ENCODE data around the gene CCDC92B. TPM values are rescaled to one million over a fixed set of nuclear protein-coding genes. Genes with fewer than 3 reads are reported as not detected.

CCDC92B gene
- polyA plus RNA-seq, 1 donor, result 1.5 TPM

GRCh38 chr17:2710803-2711607, 38.4 kb downstream of the CCDC92B start:
- peak; percentile 72 to 83 for DNase-seq

DNA sequence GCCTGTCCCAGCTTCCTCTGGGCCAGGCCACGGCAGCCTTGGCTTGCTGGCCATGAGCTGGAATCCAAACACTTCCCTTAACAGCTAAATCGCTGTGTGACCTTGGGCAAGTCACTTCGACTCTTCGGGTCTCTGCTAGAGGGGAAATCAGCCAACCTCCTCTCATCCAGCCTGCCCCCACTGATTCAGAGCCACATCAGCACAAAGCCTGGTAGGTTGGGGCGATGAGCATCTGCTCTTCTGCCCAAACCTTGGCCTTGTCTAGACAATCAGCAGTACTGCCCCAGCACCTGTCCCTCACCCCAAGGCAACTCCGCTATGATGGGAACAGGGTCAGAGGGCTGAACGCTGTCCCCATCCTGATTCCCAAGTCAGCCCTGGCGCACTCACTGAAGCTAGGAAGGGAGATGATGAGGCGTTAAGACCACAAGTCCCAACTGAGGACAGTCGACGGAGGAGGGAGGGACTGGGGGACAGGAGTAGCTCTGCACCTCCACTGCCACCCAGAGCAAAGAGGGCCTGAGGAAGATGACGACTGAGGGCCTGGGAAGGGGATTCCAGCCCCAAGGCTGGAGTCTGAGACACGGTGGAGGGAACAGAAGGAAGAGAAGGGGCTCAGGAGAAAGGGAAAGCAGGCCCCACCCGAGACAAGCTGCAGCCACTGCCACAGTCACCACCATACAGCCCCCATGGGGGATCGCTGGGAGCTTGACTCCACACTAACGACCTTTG, 39.2 kb downstream of the CCDC92B start:
- Histone ChIP-seq H3K4me3 (ENCODE audit: low read length) (peak overlapping the region; percentile 80), H3K9me3 (ENCODE audit: control insufficient read depth, low read depth, low read length) (no peaks in the 10 kb centered on the region), H3K27me3 (ENCODE audit: control insufficient read depth, insufficient read depth, low read length) (no peaks in the 10 kb centered on the region), H3K36me3 (ENCODE audit: control insufficient read depth, insufficient read depth, low read length) (peaks cover 18% of the 10 kb centered on the region), H3K27ac (ENCODE audit: low read length) (peak overlapping the region; percentile 93), H3K4me1 (ENCODE audit: control insufficient read depth, insufficient read depth, low read length) (peaks cover 42% of the 10 kb centered on the region)
- DNase-seq, result no peak
- WGBS (ENCODE audit: insufficient coverage, low lambda C conversion rate), result no CpG with 5 or more reads among the region's 16 CpGs

More at GRCh38 chr17:2710803-2711607, 38.4 kb downstream of the CCDC92B start:
- WGBS (ENCODE audit: insufficient coverage, low lambda C conversion rate), result no CpG with 5 or more reads among the region's 82 CpGs
- H3K27me3 ChIP-seq (ENCODE audit: control insufficient read depth, insufficient read depth, low read length), result no peaks in the 10 kb centered on the region
- H3K9me3 ChIP-seq (ENCODE audit: control insufficient read depth, low read depth, low read length), result no peaks in the 10 kb centered on the region
- H3K36me3 ChIP-seq (ENCODE audit: control insufficient read depth, insufficient read depth, low read length), result peaks cover 13% of the 10 kb centered on the region
- H3K27ac ChIP-seq (ENCODE audit: low read length), result peak overlapping the region; percentile 93
- H3K4me3 ChIP-seq (ENCODE audit: low read length), result peak overlapping the region; percentile 80
- H3K4me1 ChIP-seq (ENCODE audit: control insufficient read depth, insufficient read depth, low read length), result peaks cover 42% of the 10 kb centered on the region

DNA sequence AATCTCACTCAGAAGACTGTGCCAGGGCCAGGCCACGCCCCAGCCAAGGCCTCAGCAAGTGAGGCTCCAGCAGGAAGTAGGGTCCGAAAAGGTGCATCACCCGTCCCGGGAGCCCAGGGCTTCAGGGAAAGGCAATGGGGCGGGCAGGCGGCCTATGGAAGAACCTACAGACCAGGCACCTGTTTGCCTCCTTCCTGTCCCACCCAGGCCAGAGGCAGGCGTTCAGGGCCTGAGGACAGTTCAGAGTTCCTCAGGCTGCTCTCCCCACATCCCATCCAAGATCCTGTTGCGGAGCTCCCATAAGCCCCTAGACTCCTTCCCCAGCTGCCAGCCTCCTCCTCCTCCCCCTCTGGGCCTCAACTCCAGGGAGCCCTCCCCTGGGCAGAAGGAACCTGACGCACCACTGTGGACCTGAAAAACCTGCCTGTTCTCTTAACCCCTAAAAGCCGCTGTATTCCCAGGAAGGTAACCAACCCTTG, 40.2 kb downstream of the CCDC92B start:
- Histone ChIP-seq H3K4me3 (ENCODE audit: low read length) (peak overlapping the region; percentile 80), H3K27me3 (ENCODE audit: control insufficient read depth, insufficient read depth, low read length) (no peaks in the 10 kb centered on the region), H3K36me3 (ENCODE audit: control insufficient read depth, insufficient read depth, low read length) (peaks cover 24% of the 10 kb centered on the region), H3K9me3 (ENCODE audit: control insufficient read depth, low read depth, low read length) (no peaks in the 10 kb centered on the region), H3K27ac (ENCODE audit: low read length) (peak overlapping the region; percentile 93), H3K4me1 (ENCODE audit: control insufficient read depth, insufficient read depth, low read length) (peaks cover 42% of the 10 kb centered on the region)
- WGBS (ENCODE audit: insufficient coverage, low lambda C conversion rate), result no CpG with 5 or more reads among the region's 10 CpGs
- DNase-seq, result peak in 1 of 2 donors; percentile 67

DNA sequence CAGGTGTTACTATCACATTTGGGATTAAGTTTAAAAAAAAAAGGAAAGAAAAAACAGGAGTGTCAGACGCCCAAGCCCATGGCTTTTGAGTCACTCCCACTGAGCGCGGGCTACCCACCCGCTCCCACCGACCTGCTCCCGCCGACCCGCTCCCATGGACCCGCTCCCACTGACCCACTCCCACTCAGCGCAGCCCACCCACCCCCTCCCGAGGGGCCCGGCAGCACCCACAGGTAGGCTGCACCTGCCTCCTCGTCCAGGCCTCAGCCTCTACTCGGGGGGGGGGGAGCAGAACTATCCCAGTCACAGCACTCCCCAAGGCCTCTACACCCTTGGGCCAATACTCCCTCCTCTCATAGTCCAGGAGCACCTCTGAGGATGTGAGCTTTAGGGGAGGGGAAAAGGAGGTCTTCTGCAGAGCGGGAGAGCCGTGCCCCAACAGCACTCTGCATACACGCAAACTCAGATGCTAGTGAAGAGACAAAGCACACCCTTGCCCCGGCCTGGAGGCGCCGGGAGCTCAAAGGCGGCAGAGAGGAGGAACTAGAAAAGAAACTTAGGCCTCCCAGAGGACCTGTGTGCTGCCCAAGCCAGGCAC, 40.8 kb downstream of the CCDC92B start:
- peaks cover 30% of the 10 kb centered on the region for H3K36me3 ChIP-seq (ENCODE audit: control insufficient read depth, insufficient read depth, low read length)
- no CpG with 5 or more reads among the region's 21 CpGs for WGBS (ENCODE audit: insufficient coverage, low lambda C conversion rate)
- peak overlapping the region; percentile 93 for H3K27ac ChIP-seq (ENCODE audit: low read length)
- peak overlapping the region; percentile 80 for H3K4me3 ChIP-seq (ENCODE audit: low read length)
- H3K27me3 ChIP-seq (ENCODE audit: control insufficient read depth, insufficient read depth, low read length), result no peaks in the 10 kb centered on the region
- no peak for DNase-seq
- no peaks in the 10 kb centered on the region for H3K9me3 ChIP-seq (ENCODE audit: control insufficient read depth, low read depth, low read length)
- peaks cover 42% of the 10 kb centered on the region for H3K4me1 ChIP-seq (ENCODE audit: control insufficient read depth, insufficient read depth, low read length)

- Histone ChIP-seq H3K9me3 (ENCODE audit: control insufficient read depth, low read depth, low read length) (no peaks in the 10 kb centered on the region), H3K4me3 (ENCODE audit: low read length) (peak overlapping the region; percentile 80), H3K27ac (ENCODE audit: low read length) (no peak overlapping the region), H3K36me3 (ENCODE audit: control insufficient read depth, insufficient read depth, low read length) (peaks cover 37% of the 10 kb centered on the region), H3K27me3 (ENCODE audit: control insufficient read depth, insufficient read depth, low read length) (no peaks in the 10 kb centered on the region), H3K4me1 (ENCODE audit: control insufficient read depth, insufficient read depth, low read length) (peaks cover 42% of the 10 kb centered on the region)
- no peak for DNase-seq
- no CpG with 5 or more reads among the region's 13 CpGs for WGBS (ENCODE audit: insufficient coverage, low lambda C conversion rate)
Measured at GRCh38 chr17:2707721-2708584, 41.5 kb downstream of the CCDC92B start.

DNA sequence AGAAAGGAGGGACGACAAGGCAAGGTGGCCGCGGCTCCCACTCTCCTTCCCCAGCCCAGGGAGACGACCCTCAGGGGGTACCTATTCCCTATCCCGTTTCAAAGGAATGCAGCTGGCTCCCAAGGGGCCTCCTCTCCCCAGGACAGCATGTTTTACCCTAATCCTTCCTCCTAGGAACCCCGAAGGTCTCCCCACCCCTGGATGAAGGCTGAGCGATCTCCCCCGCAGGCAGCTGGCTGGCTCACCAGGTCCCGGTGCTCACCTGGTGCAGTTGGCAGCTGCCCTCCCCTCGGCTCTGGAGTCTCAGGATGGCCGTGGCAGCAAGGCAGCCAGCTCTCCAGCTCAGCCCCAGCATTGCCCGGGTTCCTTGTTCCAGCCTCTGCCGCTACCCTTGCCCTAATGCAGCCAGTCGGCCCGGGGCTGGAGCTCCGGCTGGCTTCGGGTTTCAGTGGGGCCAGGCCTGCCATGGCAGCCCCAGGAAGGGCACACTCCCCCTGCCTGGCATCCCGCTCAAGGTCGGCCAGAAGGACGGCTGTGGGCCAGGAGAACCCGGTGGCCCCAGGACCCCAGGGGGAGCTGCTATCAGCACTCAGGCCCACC, 42.4 kb downstream of the CCDC92B start:
- no CpG with 5 or more reads among the region's 21 CpGs for WGBS (ENCODE audit: insufficient coverage, low lambda C conversion rate)
- peaks cover 36% of the 10 kb centered on the region for H3K4me1 ChIP-seq (ENCODE audit: control insufficient read depth, insufficient read depth, low read length)

GRCh38 chr17:2705888-2706795, 43.3 kb downstream of the CCDC92B start:
- H3K27me3 ChIP-seq (ENCODE audit: control insufficient read depth, insufficient read depth, low read length), result no peaks in the 10 kb centered on the region
- no CpG with 5 or more reads among the region's 25 CpGs for WGBS (ENCODE audit: insufficient coverage, low lambda C conversion rate)
- H3K4me3 ChIP-seq (ENCODE audit: low read length), result no peak overlapping the region
- DNase-seq, result no peak
- H3K4me1 ChIP-seq (ENCODE audit: control insufficient read depth, insufficient read depth, low read length), result peaks cover 35% of the 10 kb centered on the region
- H3K9me3 ChIP-seq (ENCODE audit: control insufficient read depth, low read depth, low read length), result no peaks in the 10 kb centered on the region
- H3K36me3 ChIP-seq (ENCODE audit: control insufficient read depth, insufficient read depth, low read length), result peaks cover 53% of the 10 kb centered on the region
- no peak overlapping the region for H3K27ac ChIP-seq (ENCODE audit: low read length)

More for the DNA sequence above, 42.4 kb downstream of the CCDC92B start:
- Histone ChIP-seq H3K27me3 (ENCODE audit: control insufficient read depth, insufficient read depth, low read length) (no peaks in the 10 kb centered on the region), H3K4me3 (ENCODE audit: low read length) (no peak overlapping the region), H3K36me3 (ENCODE audit: control insufficient read depth, insufficient read depth, low read length) (peaks cover 45% of the 10 kb centered on the region), H3K27ac (ENCODE audit: low read length) (no peak overlapping the region), H3K9me3 (ENCODE audit: control insufficient read depth, low read depth, low read length) (no peaks in the 10 kb centered on the region)
- no peak for DNase-seq

- no peak overlapping the region for H3K4me3 ChIP-seq (ENCODE audit: low read length)
- H3K9me3 ChIP-seq (ENCODE audit: control insufficient read depth, low read depth, low read length), result no peaks in the 10 kb centered on the region
- no peak overlapping the region for H3K27ac ChIP-seq (ENCODE audit: low read length)
- no peaks in the 10 kb centered on the region for H3K27me3 ChIP-seq (ENCODE audit: control insufficient read depth, insufficient read depth, low read length)
- H3K4me1 ChIP-seq (ENCODE audit: control insufficient read depth, insufficient read depth, low read length), result peaks cover 33% of the 10 kb centered on the region
- peaks cover 62% of the 10 kb centered on the region for H3K36me3 ChIP-seq (ENCODE audit: control insufficient read depth, insufficient read depth, low read length)
- WGBS (ENCODE audit: insufficient coverage, low lambda C conversion rate), result no CpG with 5 or more reads among the region's 7 CpGs
- no peak for DNase-seq
Measured at GRCh38 chr17:2705263-2705662, 44.2 kb downstream of the CCDC92B start.

DNA sequence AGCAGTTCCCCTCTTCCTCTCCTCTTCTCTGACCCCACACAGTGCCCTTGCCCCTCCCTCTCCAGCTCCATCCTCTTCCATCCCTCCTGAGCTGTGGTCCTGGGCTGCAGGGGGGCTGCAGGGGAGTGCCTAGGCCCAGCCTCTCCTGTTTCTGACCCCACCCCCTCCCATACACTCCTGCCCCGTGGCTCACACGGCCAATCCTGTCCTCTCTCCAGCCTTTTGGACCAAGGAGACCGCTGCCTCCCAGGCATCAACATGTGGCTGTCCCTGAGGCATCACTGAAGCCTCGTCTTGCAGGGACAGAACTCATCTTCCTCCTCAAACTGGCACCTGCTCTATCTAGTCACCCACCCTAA, 44.6 kb downstream of the CCDC92B start:
- Histone ChIP-seq H3K4me3 (ENCODE audit: low read length) (no peak overlapping the region), H3K4me1 (ENCODE audit: control insufficient read depth, insufficient read depth, low read length) (peaks cover 29% of the 10 kb centered on the region), H3K27ac (ENCODE audit: low read length) (no peak overlapping the region), H3K9me3 (ENCODE audit: control insufficient read depth, low read depth, low read length) (no peaks in the 10 kb centered on the region), H3K27me3 (ENCODE audit: control insufficient read depth, insufficient read depth, low read length) (no peaks in the 10 kb centered on the region), H3K36me3 (ENCODE audit: control insufficient read depth, insufficient read depth, low read length) (peaks cover 66% of the 10 kb centered on the region)
- no peak for DNase-seq
- WGBS (ENCODE audit: insufficient coverage, low lambda C conversion rate), result no CpG with 5 or more reads among the region's 4 CpGs

Data from large intestine (tissue), 3 donors.